ENCODE measurements around the gene DACH2. TPM values are rescaled to one million over a fixed set of nuclear protein-coding genes. Genes with fewer than 3 reads are reported as not detected.

The DACH2 gene
- total RNA-seq, 2 donors from 2014 or later: 0.23 to 0.40 TPM

DNA sequence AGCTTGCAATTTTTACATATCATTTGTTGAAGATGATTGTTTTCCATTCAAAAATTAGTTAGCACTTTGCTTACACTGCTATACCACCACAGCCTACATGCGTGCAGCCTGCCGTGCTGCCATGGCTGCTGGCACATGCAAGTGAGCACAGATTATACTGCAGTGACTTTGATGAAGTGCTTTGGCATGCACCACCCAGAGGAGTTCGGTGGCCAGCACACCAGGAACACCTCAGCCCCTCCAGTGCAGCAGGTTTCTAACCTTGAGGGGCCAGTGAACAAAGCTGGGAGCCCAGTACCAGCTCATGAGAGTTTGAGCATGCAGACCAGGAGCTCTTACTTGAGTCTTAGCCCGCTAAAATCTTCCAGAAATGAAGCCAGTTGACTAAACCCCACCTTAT, 431.5 kb downstream of the DACH2 start:
- Histone ChIP-seq H3K4me1 (replicated peaks) (no peaks in the 10 kb centered on the region), H3K36me3 (no peaks in the 10 kb centered on the region), H3K27me3 (replicated peaks; ENCODE audit: insufficient read depth) (no peaks in the 10 kb centered on the region), H3K4me3 (no peak overlapping the region), H3K27ac (no peak overlapping the region), H3K9me3 (no peaks in the 10 kb centered on the region)
- intact Hi-C loops (cut with DNase I): no loop called here
- DNase-seq (ENCODE audit: low spot score): no peak
- WGBS: 88% methylated on average over 4 of the region's 4 CpGs
- TF ChIP-seq, protein P1, sequence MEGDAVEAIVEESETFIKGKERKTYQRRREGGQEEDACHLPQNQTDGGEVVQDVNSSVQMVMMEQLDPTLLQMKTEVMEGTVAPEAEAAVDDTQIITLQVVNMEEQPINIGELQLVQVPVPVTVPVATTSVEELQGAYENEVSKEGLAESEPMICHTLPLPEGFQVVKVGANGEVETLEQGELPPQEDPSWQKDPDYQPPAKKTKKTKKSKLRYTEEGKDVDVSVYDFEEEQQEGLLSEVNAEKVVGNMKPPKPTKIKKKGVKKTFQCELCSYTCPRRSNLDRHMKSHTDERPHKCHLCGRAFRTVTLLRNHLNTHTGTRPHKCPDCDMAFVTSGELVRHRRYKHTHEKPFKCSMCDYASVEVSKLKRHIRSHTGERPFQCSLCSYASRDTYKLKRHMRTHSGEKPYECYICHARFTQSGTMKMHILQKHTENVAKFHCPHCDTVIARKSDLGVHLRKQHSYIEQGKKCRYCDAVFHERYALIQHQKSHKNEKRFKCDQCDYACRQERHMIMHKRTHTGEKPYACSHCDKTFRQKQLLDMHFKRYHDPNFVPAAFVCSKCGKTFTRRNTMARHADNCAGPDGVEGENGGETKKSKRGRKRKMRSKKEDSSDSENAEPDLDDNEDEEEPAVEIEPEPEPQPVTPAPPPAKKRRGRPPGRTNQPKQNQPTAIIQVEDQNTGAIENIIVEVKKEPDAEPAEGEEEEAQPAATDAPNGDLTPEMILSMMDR (IDR thresholded peaks at IDR 0.05): no peak
- TF ChIP-seq POLR2A (IDR thresholded peaks at IDR 0.05) (no peak), POLR2AphosphoS5 (IDR thresholded peaks at IDR 0.05) (no peak)

DNA sequence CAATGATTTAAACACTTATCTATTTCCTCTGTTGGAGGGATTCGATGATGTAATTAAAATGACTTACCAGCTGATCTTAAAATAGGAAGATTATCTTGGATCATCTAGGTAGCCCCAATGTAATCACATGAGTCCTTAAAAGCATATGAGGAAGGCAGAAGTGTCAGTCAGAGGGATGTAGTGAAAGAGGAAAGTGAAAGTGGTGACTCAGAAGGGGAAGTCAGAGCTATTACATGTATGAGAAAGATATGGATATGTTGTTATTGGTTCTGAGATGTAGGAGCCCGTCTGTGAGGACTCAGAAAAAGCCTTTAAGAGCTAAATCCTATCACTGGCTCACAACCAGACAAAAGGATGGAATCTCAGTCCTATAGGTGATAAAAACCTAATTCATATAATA, 456.4 kb downstream of the DACH2 start:
- TF ChIP-seq POLR2AphosphoS5 (IDR thresholded peaks at IDR 0.05): no peak
- no peak for TF ChIP-seq POLR2A (IDR thresholded peaks at IDR 0.05)
- TF ChIP-seq, protein P1 (IDR thresholded peaks at IDR 0.05): no peak
- H3K9me3 ChIP-seq: no peaks in the 10 kb centered on the region

DNA sequence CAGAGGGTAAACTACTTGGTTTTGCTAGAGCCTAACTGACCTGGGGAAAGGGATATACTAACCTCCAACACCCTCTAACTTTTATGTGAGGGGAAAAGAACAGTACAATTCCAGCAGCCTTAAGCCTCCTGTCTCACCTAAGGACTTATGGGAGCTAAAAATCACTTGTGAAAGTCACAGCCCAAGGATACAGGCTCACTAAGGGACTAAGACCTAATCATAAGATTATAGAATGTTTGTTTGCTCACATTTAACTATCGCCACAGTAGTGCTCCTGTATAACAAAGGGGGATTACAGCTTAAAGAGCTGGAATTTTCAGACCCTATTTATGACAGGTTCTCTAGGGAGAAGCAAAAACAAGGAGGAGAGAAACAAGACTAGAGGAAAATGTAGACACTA, 548.7 kb downstream of the DACH2 start:
- Histone ChIP-seq H3K4me1 (replicated peaks) (no peaks in the 10 kb centered on the region), H3K36me3 (no peaks in the 10 kb centered on the region), H3K9me3 (no peaks in the 10 kb centered on the region), H3K27me3 (replicated peaks; ENCODE audit: insufficient read depth) (no peaks in the 10 kb centered on the region), H3K27ac (no peak overlapping the region), H3K4me3 (no peak overlapping the region)
- WGBS: 92% methylated on average over 1 of the region's 1 CpG
- TF ChIP-seq POLR2AphosphoS5 (IDR thresholded peaks at IDR 0.05) (no peak), POLR2A (IDR thresholded peaks at IDR 0.05) (no peak)
- TF ChIP-seq, protein P1 (IDR thresholded peaks at IDR 0.05): no peak
- no peak for DNase-seq (ENCODE audit: low spot score)
- intact Hi-C loops (cut with DNase I): no loop called here

More for the DNA sequence above, 456.4 kb downstream of the DACH2 start:
- 52% methylated on average over 2 of the region's 2 CpGs for WGBS
- intact Hi-C loops (cut with DNase I): no loop called here
- H3K4me1 ChIP-seq (replicated peaks): no peaks in the 10 kb centered on the region
- H3K27me3 ChIP-seq (replicated peaks; ENCODE audit: insufficient read depth): no peaks in the 10 kb centered on the region
- no peak for DNase-seq (ENCODE audit: low spot score)
- H3K4me3 ChIP-seq: no peak overlapping the region
- H3K36me3 ChIP-seq: no peaks in the 10 kb centered on the region
- H3K27ac ChIP-seq: no peak overlapping the region

DNA sequence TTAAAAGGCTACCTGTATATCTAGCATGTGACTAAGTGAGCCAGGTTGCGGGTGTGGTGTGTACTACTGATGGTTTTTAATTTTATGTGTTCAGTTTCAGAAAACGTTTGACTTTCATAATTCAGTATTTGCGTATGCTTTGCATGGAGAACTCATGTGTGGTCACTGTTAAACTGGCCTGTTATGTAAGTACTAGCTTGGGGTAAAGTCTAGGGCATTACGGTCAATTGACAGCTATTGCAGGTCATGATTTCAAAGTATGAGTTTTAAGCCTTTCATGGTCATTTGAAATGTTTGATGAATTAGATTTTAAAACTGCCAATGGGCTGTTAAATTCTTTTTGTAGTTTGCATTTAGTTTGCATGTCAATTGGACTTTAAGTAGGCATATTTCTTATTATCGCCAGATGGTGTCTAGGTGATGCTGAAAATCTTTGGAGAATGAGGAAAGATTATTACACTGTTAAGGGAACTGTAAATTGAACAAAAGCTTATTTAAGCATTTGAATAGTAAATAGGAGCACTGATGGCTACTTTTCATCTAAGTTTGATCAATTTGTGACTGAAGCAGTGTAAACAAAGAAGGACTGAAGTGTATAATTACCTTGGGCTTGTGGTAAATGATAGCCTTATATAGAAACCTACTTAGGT, 563.4 kb downstream of the DACH2 start:
- no peak for DNase-seq (ENCODE audit: low spot score)
- Histone ChIP-seq H3K27me3 (replicated peaks; ENCODE audit: insufficient read depth) (no peaks in the 10 kb centered on the region), H3K9me3 (no peaks in the 10 kb centered on the region), H3K4me1 (replicated peaks) (no peaks in the 10 kb centered on the region), H3K4me3 (no peak overlapping the region), H3K36me3 (no peaks in the 10 kb centered on the region), H3K27ac (no peak overlapping the region)
- WGBS: 73% methylated on average over 5 of the region's 5 CpGs
- TF ChIP-seq, protein P1 (IDR thresholded peaks at IDR 0.05): no peak
- no peak for TF ChIP-seq POLR2AphosphoS5 (IDR thresholded peaks at IDR 0.05)
- no peak for TF ChIP-seq POLR2A (IDR thresholded peaks at IDR 0.05)
- intact Hi-C loops (cut with DNase I): no loop called here

DNA sequence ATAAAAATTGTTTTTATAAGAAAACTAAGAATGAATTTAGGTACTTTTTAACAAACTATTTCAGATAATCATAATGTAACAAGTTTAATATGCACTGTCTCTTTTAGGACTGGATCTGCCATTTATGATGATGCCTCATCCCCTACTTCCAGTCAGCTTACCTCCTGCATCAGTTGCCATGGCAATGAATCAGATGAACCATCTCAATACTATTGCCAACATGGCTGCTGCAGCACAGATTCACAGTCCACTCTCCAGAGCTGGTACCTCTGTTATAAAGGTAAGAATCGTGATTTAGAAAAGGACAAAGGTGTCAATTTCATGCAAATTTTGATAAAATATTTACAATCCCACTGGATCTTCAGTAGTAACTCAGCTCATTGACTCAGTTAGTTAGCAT, 566.2 kb downstream of the DACH2 start:
- 75% methylated on average over 1 of the region's 1 CpG for WGBS
- intact Hi-C loops (cut with DNase I): no loop called here

More for the DNA sequence above, 566.2 kb downstream of the DACH2 start:
- Histone ChIP-seq H3K9me3 (no peaks in the 10 kb centered on the region), H3K27ac (no peak overlapping the region), H3K4me1 (replicated peaks) (no peaks in the 10 kb centered on the region), H3K36me3 (no peaks in the 10 kb centered on the region), H3K27me3 (replicated peaks; ENCODE audit: insufficient read depth) (no peaks in the 10 kb centered on the region), H3K4me3 (no peak overlapping the region)
- TF ChIP-seq, protein P1 (IDR thresholded peaks at IDR 0.05): no peak
- TF ChIP-seq POLR2A (IDR thresholded peaks at IDR 0.05) (no peak), POLR2AphosphoS5 (IDR thresholded peaks at IDR 0.05) (no peak)
- no peak for DNase-seq (ENCODE audit: low spot score)

Measured in prostate gland (tissue), 2 donors.